Fibroblast of lung (primary cell): ENCODE measurements around the gene TGIF2.

Source experiments
- CTCF ChIP-seq, 2 donors: IDR thresholded peaks in 1 of 2; conservative IDR thresholded peaks in 1 of 2; 1 replicate in 1 of 2; 2 replicates in 1 of 2; pipeline ENCODE4 v1.5.1; 2011 to 2012; ENCODE audit warnings: low read length in 2 of 2, control low read depth in 1 of 2, inconsistent platforms in 1 of 2, low read depth in 1 of 2, mild to moderate bottlenecking in 1 of 2
- EZH2 ChIP-seq: IDR thresholded peaks from 2 replicates; pipeline ENCODE4 v1.5.1; 2012; ENCODE audit warnings: low read length, control low read depth, mild to moderate bottlenecking; ENCODE audit errors: missing control alignments

GRCh38 chr20:36584018-36584481 lies 10.7 kb downstream of the TGIF2 start:
- TF ChIP-seq CTCF (conservative IDR thresholded peaks at IDR 0.05 in 1 of 2, IDR thresholded peaks at IDR 0.05 in 1 of 2; ENCODE audit: low read depth in 1 of 2, low read length in 2 of 2) (no peak), EZH2 (no peak)
